Measurements from ENCODE around the gene PYGB. TPM values are rescaled to one million over a fixed set of nuclear protein-coding genes. Genes with fewer than 3 reads are reported as not detected.

The PYGB gene
- total RNA-seq, 2 donors from 2014 or later: 34.8 to 42.8 TPM

- no peak for TF ChIP-seq CTCF (IDR thresholded peaks at IDR 0.05)
- TF ChIP-seq POLR2A (IDR thresholded peaks at IDR 0.05): no peak
- H3K27me3 ChIP-seq: no peaks in the 10 kb centered on the region
- no peaks in the 10 kb centered on the region for H3K4me1 ChIP-seq
- intact Hi-C loops (cut with DNase I): no loop called here
- DNase-seq (peak in 2 of 4 donors; percentile 10 to 17), ATAC-seq (no peak)
- H3K27ac ChIP-seq: no peak overlapping the region
- no peak overlapping the region for H3K4me3 ChIP-seq
- 74% methylated on average over 10 to 12 of the region's 12 CpGs for WGBS, 2 donors
- H3K9me3 ChIP-seq: no peaks in the 10 kb centered on the region
- H3K36me3 ChIP-seq (replicated peaks in 1 of 2; ENCODE audit: insufficient read depth in 1 of 2, low read depth in 2 of 2): peaks cover 0 to 24% of the 10 kb centered on the region in 2 donors
These were observed 23.0 kb downstream of the PYGB start for GRCh38 chr20:25270829-25271251.

DNA sequence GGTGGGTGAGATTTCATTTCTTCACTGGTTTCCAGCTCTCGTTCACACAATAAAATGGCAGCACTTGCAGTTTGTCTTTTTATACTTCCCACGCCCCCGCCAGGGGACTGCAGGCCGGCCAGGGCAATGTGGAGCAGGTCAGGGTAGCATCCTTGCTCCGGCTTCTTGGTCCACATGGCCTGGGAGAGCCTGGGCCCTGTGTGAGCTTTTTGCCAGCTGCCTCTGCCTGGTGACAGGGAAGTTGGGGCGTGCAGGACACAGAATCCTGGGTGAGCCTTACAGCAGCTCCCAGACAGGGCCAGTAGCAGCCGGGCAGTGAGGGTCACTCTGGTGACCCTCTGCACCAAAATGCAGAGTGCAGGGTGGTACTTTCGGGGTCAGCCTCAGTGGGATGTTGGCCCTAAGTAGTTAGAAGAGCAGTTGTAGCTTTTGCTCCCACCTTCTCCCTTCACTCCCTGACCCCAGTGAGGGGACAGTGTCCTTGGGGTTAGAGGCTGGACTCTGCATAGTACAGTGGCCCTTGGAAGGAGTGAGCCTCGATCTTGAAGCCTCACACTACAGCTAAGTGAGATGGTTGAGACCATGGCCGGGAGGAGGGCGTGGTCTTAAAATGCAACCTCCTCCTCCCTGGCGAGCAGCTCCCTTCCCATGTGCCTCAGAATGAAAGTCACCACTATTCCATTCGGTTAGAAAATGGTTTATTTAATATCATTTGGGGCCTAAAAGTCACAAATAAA lies 23.8 kb downstream of the PYGB start:
- H3K36me3 ChIP-seq (replicated peaks in 1 of 2; ENCODE audit: insufficient read depth in 1 of 2, low read depth in 2 of 2): peaks cover 0 to 24% of the 10 kb centered on the region in 2 donors
- WGBS, 2 donors: 93% methylated on average over 9 to 13 of the region's 13 CpGs
- no peak for ATAC-seq
- no peak overlapping the region for H3K4me3 ChIP-seq
- DNase-seq: peak in 1 of 4 donors; percentile 7
- no peaks in the 10 kb centered on the region for H3K27me3 ChIP-seq
- no peaks in the 10 kb centered on the region for H3K4me1 ChIP-seq
- H3K27ac ChIP-seq: no peak overlapping the region
- intact Hi-C loops (cut with DNase I): no loop called here
- H3K9me3 ChIP-seq: no peaks in the 10 kb centered on the region
- TF ChIP-seq CTCF (IDR thresholded peaks at IDR 0.05): no peak
- TF ChIP-seq POLR2A (IDR thresholded peaks at IDR 0.05): no peak

DNA sequence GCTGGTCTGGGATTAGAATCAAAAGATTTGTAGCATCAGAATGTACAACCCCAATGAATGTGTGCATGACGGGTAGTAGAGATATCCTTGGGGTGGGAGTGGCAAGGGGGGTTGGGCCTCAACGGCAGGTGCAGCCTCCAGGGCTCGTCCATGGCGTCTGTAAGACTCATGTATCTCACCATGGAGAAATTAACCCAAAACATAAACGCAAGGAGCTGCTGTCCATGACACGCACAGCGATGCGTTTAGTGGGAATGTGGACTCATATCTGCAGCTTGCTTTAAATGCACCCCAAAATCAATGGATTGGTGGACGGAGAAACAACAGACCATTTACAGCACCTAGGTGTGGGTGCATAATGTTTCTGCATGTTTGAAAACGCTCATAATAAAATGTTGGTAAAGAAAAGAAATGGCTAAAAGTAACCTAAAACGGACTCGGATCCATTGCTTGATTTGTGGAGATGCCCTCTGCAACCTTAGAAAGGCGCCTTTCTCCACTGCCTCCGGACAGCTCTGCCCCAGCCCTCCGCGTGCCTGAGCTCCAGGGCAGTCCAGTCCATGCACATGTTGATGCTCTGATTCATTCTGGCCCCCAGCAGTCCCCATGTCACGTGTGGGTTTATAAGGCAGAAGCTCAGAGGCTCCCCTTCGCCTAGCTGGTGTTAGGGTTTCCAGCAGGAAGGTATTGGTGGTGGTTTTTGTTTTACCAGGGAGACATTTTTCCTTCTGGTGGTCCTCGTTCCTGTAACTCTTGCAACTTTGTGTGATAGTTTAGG lies 24.5 kb downstream of the PYGB start:
- Histone ChIP-seq H3K9me3 (no peaks in the 10 kb centered on the region), H3K27ac (no peak overlapping the region), H3K4me1 (no peaks in the 10 kb centered on the region), H3K36me3 (replicated peaks in 1 of 2; ENCODE audit: insufficient read depth in 1 of 2, low read depth in 2 of 2) (peaks cover 0 to 24% of the 10 kb centered on the region in 2 donors), H3K27me3 (no peaks in the 10 kb centered on the region), H3K4me3 (no peak overlapping the region)
- no peak for ATAC-seq
- WGBS, 2 donors: 90 to 92% methylated on average over 19 of the region's 19 CpGs
- TF ChIP-seq POLR2A (IDR thresholded peaks at IDR 0.05) (no peak), CTCF (IDR thresholded peaks at IDR 0.05) (no peak)
- no peak for DNase-seq
- intact Hi-C loops (cut with DNase I): no loop called here

DNA sequence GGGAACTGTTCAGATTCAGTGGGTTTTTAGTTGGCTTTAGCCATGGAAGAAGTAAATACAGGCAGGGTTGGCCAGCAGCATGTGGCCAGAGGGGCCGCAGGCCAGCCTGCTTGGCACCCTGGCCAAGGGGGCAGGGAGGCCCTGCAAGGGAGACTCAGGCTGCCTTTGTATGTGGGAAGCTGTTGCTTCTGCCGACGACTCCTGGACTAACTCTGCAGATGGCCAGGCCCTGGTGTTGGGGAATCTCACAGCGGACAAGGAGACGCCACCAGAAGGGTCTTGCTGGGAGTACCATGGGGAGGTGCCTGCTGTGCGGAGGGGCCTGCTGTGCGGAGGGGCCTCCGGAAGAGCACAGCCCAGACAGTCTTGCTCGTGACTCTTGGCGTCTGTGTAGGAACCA lies 25.2 kb downstream of the PYGB start:
- H3K36me3 ChIP-seq (replicated peaks in 1 of 2; ENCODE audit: insufficient read depth in 1 of 2, low read depth in 2 of 2): peaks cover 0 to 24% of the 10 kb centered on the region in 2 donors
- whole genome bisulfite sequencing, 2 donors: 93 to 99% methylated on average over 5 to 8 of the region's 10 CpGs
- DNase-seq (peak in 2 of 4 donors; percentile 1 to 9), ATAC-seq (no peak)
- H3K4me1 ChIP-seq: no peaks in the 10 kb centered on the region
- H3K4me3 ChIP-seq: no peak overlapping the region
- H3K27me3 ChIP-seq: no peaks in the 10 kb centered on the region
- no peaks in the 10 kb centered on the region for H3K9me3 ChIP-seq
- TF ChIP-seq POLR2A (IDR thresholded peaks at IDR 0.05) (no peak), CTCF (IDR thresholded peaks at IDR 0.05) (no peak)
- no peak overlapping the region for H3K27ac ChIP-seq
- intact Hi-C loops (cut with DNase I): no loop called here

All from body of pancreas (tissue), 4 donors.